Measurements from ENCODE around the gene EIF4G3. TPM values are rescaled to one million over a fixed set of nuclear protein-coding genes. Genes with fewer than 3 reads are reported as not detected.

The EIF4G3 gene
- total RNA-seq, 2 donors from 2014 or later = 33.4 to 38.5 TPM

- no peaks in the 10 kb centered on the region for H3K9me3 ChIP-seq
- H3K27me3 ChIP-seq = no peaks in the 10 kb centered on the region
- H3K4me1 ChIP-seq = peaks cover 0 to 4% of the 10 kb centered on the region in 2 donors
- H3K27ac ChIP-seq = no peak overlapping the region
- no peak for TF ChIP-seq CTCF (IDR thresholded peaks at IDR 0.05)
- no peak for DNase-seq (ENCODE audit: low spot score)
- no peaks in the 10 kb centered on the region for H3K36me3 ChIP-seq
- no peak overlapping the region for H3K4me3 ChIP-seq
Measured at GRCh38 chr1:20987831-20988825, 188.6 kb downstream of the EIF4G3 start.

DNA sequence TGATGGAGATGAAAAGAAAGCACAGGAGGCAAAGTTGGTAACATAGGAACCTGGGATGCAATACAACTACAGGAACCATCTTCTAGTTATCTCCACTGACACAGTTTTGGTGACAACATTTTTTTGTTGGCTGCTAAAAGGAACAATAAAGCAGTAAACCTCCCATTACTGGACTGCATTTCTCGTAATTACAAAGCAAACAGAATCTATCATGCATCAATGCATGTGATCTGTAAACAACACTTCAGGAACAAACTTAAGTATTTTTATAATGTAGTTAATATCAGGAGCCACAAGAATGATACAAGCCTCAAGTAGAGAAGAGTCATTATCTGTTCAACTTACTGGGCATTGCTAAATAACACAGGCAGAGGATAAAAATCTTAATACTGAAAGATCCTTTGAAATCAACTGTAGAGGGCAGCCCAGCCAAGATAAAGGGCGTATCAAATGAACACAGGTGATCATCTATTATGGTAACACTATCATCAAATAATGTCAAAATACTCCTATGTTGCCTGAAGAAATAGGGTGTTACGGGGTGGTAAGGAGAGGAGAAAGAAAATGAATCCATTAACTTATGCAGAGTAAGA lies 193.3 kb downstream of the EIF4G3 start:
- Histone ChIP-seq H3K9me3 (no peaks in the 10 kb centered on the region), H3K27me3 (no peaks in the 10 kb centered on the region), H3K36me3 (no peaks in the 10 kb centered on the region), H3K4me1 (peaks cover 0 to 4% of the 10 kb centered on the region in 2 donors), H3K4me3 (no peak overlapping the region), H3K27ac (no peak overlapping the region)
- no peak for TF ChIP-seq CTCF (IDR thresholded peaks at IDR 0.05)
- no peak for DNase-seq (ENCODE audit: low spot score)

DNA sequence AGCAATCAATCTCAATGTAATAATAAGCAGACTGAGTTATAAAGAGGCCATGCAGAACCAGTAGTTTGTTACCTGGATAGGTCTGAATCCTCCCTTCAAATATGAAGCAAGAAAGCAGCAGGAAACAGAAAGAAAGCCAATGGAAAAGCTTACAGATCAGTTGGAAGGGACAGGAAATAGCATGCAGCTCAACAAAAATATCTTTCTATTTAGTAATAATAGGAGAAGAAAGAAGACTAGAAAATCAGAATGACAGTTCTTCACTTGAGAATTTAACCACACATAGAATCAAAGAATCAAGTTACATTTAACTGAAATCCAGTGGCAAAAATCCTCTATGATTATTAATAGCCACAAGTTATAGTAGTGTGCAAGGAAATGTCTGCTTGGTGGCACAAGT lies 194.4 kb downstream of the EIF4G3 start:
- no peak for TF ChIP-seq CTCF (IDR thresholded peaks at IDR 0.05)
- DNase-seq (ENCODE audit: low spot score) = no peak
- Histone ChIP-seq H3K27ac (no peak overlapping the region), H3K4me3 (no peak overlapping the region), H3K9me3 (no peaks in the 10 kb centered on the region), H3K36me3 (no peaks in the 10 kb centered on the region), H3K4me1 (peaks cover 0 to 4% of the 10 kb centered on the region in 2 donors), H3K27me3 (no peaks in the 10 kb centered on the region)

DNA sequence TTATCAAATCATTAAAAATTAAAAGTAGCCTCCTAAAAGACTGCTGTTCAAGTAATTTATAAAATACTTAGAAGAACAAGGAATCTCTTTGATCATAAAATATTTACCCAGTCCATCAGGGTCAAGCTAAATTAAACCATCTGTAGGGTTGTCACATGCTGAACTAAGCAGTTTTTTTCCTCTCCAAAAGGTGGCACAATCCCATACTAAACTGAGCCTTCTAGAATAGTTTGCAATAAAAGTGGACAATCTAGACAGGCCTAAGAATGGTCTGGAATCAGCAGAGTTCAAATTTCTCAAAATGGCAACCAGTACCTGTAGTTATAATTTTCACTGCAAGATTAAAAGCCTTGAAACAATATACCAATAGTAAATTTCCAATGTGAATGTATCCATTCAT lies 194.8 kb downstream of the EIF4G3 start:
- DNase-seq (ENCODE audit: low spot score) = no peak
- Histone ChIP-seq H3K36me3 (no peaks in the 10 kb centered on the region), H3K9me3 (no peaks in the 10 kb centered on the region), H3K4me3 (no peak overlapping the region), H3K27me3 (no peaks in the 10 kb centered on the region), H3K4me1 (peaks cover 0 to 4% of the 10 kb centered on the region in 2 donors), H3K27ac (no peak overlapping the region)
- peak in 1 of 2 donors; percentile 55 for TF ChIP-seq CTCF (IDR thresholded peaks at IDR 0.05)

DNA sequence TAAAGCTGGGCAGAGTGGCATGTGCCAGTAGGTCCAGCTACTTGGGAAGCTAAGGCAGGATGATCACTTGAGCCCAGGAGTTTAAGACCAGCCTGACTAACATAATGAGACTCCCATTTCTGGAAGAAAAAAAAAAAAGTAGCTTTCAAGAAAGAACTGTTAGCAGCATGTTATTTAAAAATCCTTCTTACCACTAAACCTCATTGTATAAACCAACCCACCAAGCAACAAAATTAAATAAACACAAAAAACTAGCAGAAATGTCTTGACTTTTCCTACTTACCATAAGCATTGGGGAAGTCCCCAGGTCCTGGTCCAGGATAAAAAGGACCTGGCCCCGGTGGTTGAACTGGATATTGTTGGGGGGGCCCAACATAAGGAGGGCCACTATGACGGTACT lies 196.6 kb downstream of the EIF4G3 start:
- H3K4me3 ChIP-seq = no peak overlapping the region
- no peaks in the 10 kb centered on the region for H3K36me3 ChIP-seq
- H3K4me1 ChIP-seq = no peaks in the 10 kb centered on the region
- no peak overlapping the region for H3K27ac ChIP-seq
- TF ChIP-seq CTCF (IDR thresholded peaks at IDR 0.05) = no peak
- no peaks in the 10 kb centered on the region for H3K27me3 ChIP-seq
- DNase-seq (ENCODE audit: low spot score) = no peak
- no peaks in the 10 kb centered on the region for H3K9me3 ChIP-seq

Data from right atrium auricular region (tissue), 2 donors.